Measurements from ENCODE around the gene NRIP1. TPM values are rescaled to one million over a fixed set of nuclear protein-coding genes. Genes with fewer than 3 reads are reported as not detected.
A peak's percentile ranks its signal among the peaks of the same experiment; 100 is the strongest.

The NRIP1 gene
- total and polyA plus RNA-seq, 2 of the 13 experiments (the other 11 are each of a cell fraction or from before 2014, with no cell fraction given) = 21.0 to 69.0 TPM

GRCh38 chr21:15104470-15104869, 39.7 kb upstream of the NRIP1 start:
- Histone ChIP-seq H3K9me3 (ENCODE audit: low read length) (no peaks in the 10 kb centered on the region), H4K20me1 (ENCODE audit: insufficient read depth, low read length) (no peaks in the 10 kb centered on the region), H3K4me1 (ENCODE audit: insufficient read depth, low read length) (no peaks in the 10 kb centered on the region), H2AFZ (ENCODE audit: low read length) (no peak overlapping the region), H3K4me2 (ENCODE audit: low read depth, low read length) (no peak overlapping the region), H3K36me3 (replicated peaks in 1 of 2; ENCODE audit: control insufficient read depth in 1 of 2, insufficient read depth in 2 of 2, low read length in 2 of 2) (no peaks in the 10 kb centered on the region), H3K27ac (ENCODE audit: extremely low read length, insufficient read depth, low read length) (no peak overlapping the region), H3K79me2 (ENCODE audit: insufficient read depth, low read length) (no peaks in the 10 kb centered on the region), H3K9ac (ENCODE audit: insufficient read depth, low read depth, low read length) (no peak overlapping the region), H3K4me3 (replicated peaks in 1 of 3; ENCODE audit: insufficient read depth in 1 of 3, low read depth in 2 of 3, low read length in 3 of 3) (no peak overlapping the region), H3K27me3 (ENCODE audit: control insufficient read depth in 1 of 2, insufficient read depth in 2 of 2, low read length in 2 of 2) (no peaks in the 10 kb centered on the region)
- BruUV-seq (replicated peaks) = no TSS peak
- in situ Hi-C loops (cut with HindIII; ENCODE audit: extremely low pct_ligation_motif_present, low pct_unique_long_range_greater_than_20kb) = no loop called here
- ChIA-PET POLR2A (interaction anchor here (1.4 kb wide), 1 partner anchor 39 kb away, joined by 4 read pairs; the partner anchor contains the start of gene NRIP1), CTCF (ENCODE audit: low intra/inter-chr PET ratio, low total read pairs) (no interaction called here)
- DNase-seq (ENCODE audit: low spot score) (no peak), FAIRE-seq (no peak), ATAC-seq (no peak)
- TF ChIP-seq CREM (IDR thresholded peaks at IDR 0.05) (no peak), CREM (CRISPR knock-in tag; IDR thresholded peaks at IDR 0.05) (no peak), ZNF629 (CRISPR knock-in tag; conservative IDR thresholded peaks at IDR 0.05) (peak; percentile 38; the same call in 1 of the 2 replicates)
- intact Hi-C loops (cut with micrococcal nuclease; ENCODE audit: unreplicated experiment) = no loop called here
- 95% methylated on average over 3 of the region's 3 CpGs for WGBS (ENCODE audit: low lambda C conversion rate)

GRCh38 chr21:15098908-15099307, 34.1 kb upstream of the NRIP1 start:
- Histone ChIP-seq H4K20me1 (ENCODE audit: insufficient read depth, low read length) (no peaks in the 10 kb centered on the region), H2AFZ (ENCODE audit: low read length) (no peak overlapping the region), H3K36me3 (replicated peaks in 1 of 2; ENCODE audit: control insufficient read depth in 1 of 2, insufficient read depth in 2 of 2, low read length in 2 of 2) (no peaks in the 10 kb centered on the region), H3K4me3 (replicated peaks in 1 of 3; ENCODE audit: insufficient read depth in 1 of 3, low read depth in 2 of 3, low read length in 3 of 3) (no peak overlapping the region), H3K27ac (ENCODE audit: extremely low read length, insufficient read depth, low read length) (no peak overlapping the region), H3K4me1 (ENCODE audit: insufficient read depth, low read length) (no peaks in the 10 kb centered on the region), H3K27me3 (ENCODE audit: control insufficient read depth in 1 of 2, insufficient read depth in 2 of 2, low read length in 2 of 2) (no peaks in the 10 kb centered on the region), H3K9ac (ENCODE audit: insufficient read depth, low read depth, low read length) (no peak overlapping the region), H3K9me3 (ENCODE audit: low read length) (no peaks in the 10 kb centered on the region), H3K4me2 (ENCODE audit: low read depth, low read length) (no peak overlapping the region), H3K79me2 (ENCODE audit: insufficient read depth, low read length) (no peaks in the 10 kb centered on the region)
- ATAC-seq (no peak), FAIRE-seq (no peak), DNase-seq (ENCODE audit: low spot score) (no peak)
- in situ Hi-C loops (cut with HindIII; ENCODE audit: extremely low pct_ligation_motif_present, low pct_unique_long_range_greater_than_20kb) (no loop called here), intact Hi-C loops (cut with micrococcal nuclease; ENCODE audit: unreplicated experiment) (no loop called here)
- POLR2A ChIA-PET = no interaction called here
- CTCF ChIA-PET (ENCODE audit: low intra/inter-chr PET ratio, low total read pairs) = no interaction called here
- WGBS (ENCODE audit: low lambda C conversion rate) = 46% methylated on average over 3 of the region's 3 CpGs
- no TSS peak for BruUV-seq (replicated peaks)
- TF ChIP-seq ZNF354B (CRISPR knock-in tag; IDR thresholded peaks at IDR 0.05) (no peak), FOXP1 (IDR thresholded peaks at IDR 0.05) (no peak), FOXP1 (CRISPR knock-in tag; IDR thresholded peaks at IDR 0.05) (no peak), CEBPG (CRISPR knock-in tag; IDR thresholded peaks at IDR 0.05) (no peak), ZSCAN29 (CRISPR knock-in tag; conservative IDR thresholded peaks at IDR 0.05) (no peak), BRD4 (CRISPR knock-in tag; IDR thresholded peaks at IDR 0.05) (no peak), ZBTB39 (CRISPR knock-in tag; IDR thresholded peaks at IDR 0.05) (no peak), ZNF343 (CRISPR knock-in tag; IDR thresholded peaks at IDR 0.05) (no peak), TCF12 (IDR thresholded peaks at IDR 0.05) (no peak), TCF12 (CRISPR knock-in tag; IDR thresholded peaks at IDR 0.05) (no peak), ZNF776 (CRISPR knock-in tag; IDR thresholded peaks at IDR 0.05) (no peak), REST (IDR thresholded peaks at IDR 0.05; ENCODE audit: borderline replicate concordance in 1 of 2, low read depth in 1 of 2, low read length in 2 of 2) (no peak), CBX2 (IDR thresholded peaks at IDR 0.05; ENCODE audit: low read depth, low read length) (no peak), CBX2 (CRISPR knock-in tag; IDR thresholded peaks at IDR 0.05; ENCODE audit: low read depth) (no peak)

Data from HepG2 (cell line).